ENCODE measurements around the gene LRRC37A.
"Not testable (repeated sequence)": the region's sequence is repeated elsewhere in the genome, so short reads cannot be mapped to it uniquely, and the experiment has no call there.

LRRC37A gene

GRCh38 chr17:46276728-46277479, 18.0 kb upstream of the LRRC37A start:
- H3K9me3 Mint-ChIP-seq; H3K36me3 Mint-ChIP-seq (ENCODE audit: low read depth); DNase-seq; H3K27me3 Mint-ChIP-seq; H3K4me1 Mint-ChIP-seq (ENCODE audit: low read depth); H3K4me3 Mint-ChIP-seq; H3K27ac Mint-ChIP-seq: not testable (repeated sequence)

DNA sequence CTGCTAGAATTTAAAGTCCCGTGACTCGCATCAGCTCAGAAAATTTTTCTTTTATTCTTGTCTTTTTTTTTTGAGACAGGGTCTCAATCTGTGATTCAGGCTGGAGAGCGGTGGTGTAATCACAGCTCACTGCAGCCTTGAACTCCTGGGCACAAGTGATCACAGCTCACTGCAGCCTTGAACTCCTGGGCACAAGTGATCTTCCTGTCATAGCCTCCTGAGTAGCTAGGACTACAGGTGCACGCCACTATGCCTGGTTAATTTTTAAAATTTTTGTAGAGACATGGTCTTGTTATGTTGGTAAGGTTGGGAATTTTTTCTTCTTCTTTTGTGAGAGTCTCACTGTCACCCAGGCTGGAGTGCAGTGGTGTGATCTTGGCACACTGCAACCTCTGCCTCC, 13.6 kb upstream of the LRRC37A start:
- peaks cover 19% of the 10 kb centered on the region for H3K4me1 Mint-ChIP-seq (ENCODE audit: low read depth)
- DNase-seq; H3K4me3 Mint-ChIP-seq; H3K27me3 Mint-ChIP-seq; H3K9me3 Mint-ChIP-seq; H3K36me3 Mint-ChIP-seq (ENCODE audit: low read depth); H3K27ac Mint-ChIP-seq: not testable (repeated sequence)

- peaks cover 24% of the 10 kb centered on the region for H3K4me1 Mint-ChIP-seq (ENCODE audit: low read depth)
- not testable (repeated sequence) for H3K27me3 Mint-ChIP-seq; DNase-seq; H3K9me3 Mint-ChIP-seq; H3K27ac Mint-ChIP-seq; H3K4me3 Mint-ChIP-seq; H3K36me3 Mint-ChIP-seq (ENCODE audit: low read depth)
Observed at GRCh38 chr17:46282635-46283034, 12.3 kb upstream of the LRRC37A start.

DNA sequence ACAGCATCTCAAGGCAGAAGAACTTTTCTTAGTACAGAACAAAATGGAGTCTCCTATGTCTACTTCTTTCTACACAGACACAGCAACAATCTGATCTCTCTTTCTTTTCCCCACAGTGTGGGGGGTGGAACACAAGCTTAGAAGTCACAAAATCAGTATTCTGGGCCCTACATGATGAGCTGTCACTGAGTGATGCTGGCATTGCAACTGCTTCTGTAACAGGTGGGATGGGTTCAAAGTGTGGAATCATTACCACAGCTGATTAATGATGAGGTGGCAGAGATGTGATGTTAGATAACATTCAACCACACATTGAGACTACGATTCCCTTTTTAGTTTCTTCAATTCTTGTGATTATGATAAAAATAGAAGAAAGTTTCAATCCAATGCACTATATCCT, 10.5 kb upstream of the LRRC37A start:
- Mint-ChIP-seq H3K27ac (peak overlapping the region; percentile 82), H3K4me1 (ENCODE audit: low read depth) (peaks cover 24% of the 10 kb centered on the region)
- H3K27me3 Mint-ChIP-seq; H3K4me3 Mint-ChIP-seq; DNase-seq; H3K9me3 Mint-ChIP-seq; H3K36me3 Mint-ChIP-seq (ENCODE audit: low read depth): not testable (repeated sequence)

GRCh38 chr17:46285500-46285899, 9.4 kb upstream of the LRRC37A start:
- not testable (repeated sequence) for H3K36me3 Mint-ChIP-seq (ENCODE audit: low read depth); DNase-seq; H3K27ac Mint-ChIP-seq; H3K4me3 Mint-ChIP-seq; H3K9me3 Mint-ChIP-seq; H3K27me3 Mint-ChIP-seq
- peaks cover 24% of the 10 kb centered on the region for H3K4me1 Mint-ChIP-seq (ENCODE audit: low read depth)

- peaks cover 26% of the 10 kb centered on the region for H3K4me1 Mint-ChIP-seq (ENCODE audit: low read depth)
- not testable (repeated sequence) for H3K4me3 Mint-ChIP-seq
Observed at GRCh38 chr17:46286764-46287221, 8.1 kb upstream of the LRRC37A start.

DNA sequence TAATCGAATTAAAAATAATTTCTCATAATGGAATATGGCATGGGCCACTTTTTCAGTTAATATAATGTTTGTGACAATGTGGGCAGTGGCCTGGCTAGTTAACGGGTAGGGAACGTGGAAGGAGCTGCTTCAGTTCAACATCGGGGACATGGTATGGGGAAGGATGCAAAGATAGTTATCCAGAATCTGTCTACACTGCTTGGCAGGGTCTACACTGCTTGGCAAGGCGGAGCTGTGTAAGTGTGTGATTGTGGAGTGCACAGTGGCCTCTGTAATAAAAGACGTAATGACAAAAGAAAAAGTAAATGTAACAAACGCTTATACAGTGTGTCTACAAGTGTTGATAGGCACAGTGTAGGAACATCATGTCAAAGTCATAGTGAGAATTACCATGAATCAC, 7.3 kb upstream of the LRRC37A start:
- not testable (repeated sequence) for H3K27ac Mint-ChIP-seq; H3K27me3 Mint-ChIP-seq; H3K36me3 Mint-ChIP-seq (ENCODE audit: low read depth); H3K9me3 Mint-ChIP-seq; DNase-seq; H3K4me3 Mint-ChIP-seq
- H3K4me1 Mint-ChIP-seq (ENCODE audit: low read depth), result peaks cover 26% of the 10 kb centered on the region

More at GRCh38 chr17:46286764-46287221, 8.1 kb upstream of the LRRC37A start:
- not testable (repeated sequence) for H3K27me3 Mint-ChIP-seq; H3K9me3 Mint-ChIP-seq; H3K27ac Mint-ChIP-seq; H3K36me3 Mint-ChIP-seq (ENCODE audit: low read depth); DNase-seq

GRCh38 chr17:46290906-46291546, 3.9 kb upstream of the LRRC37A start:
- not testable (repeated sequence) for H3K27ac Mint-ChIP-seq; H3K36me3 Mint-ChIP-seq (ENCODE audit: low read depth); H3K9me3 Mint-ChIP-seq; H3K4me3 Mint-ChIP-seq; H3K27me3 Mint-ChIP-seq; H3K4me1 Mint-ChIP-seq (ENCODE audit: low read depth); DNase-seq

GRCh38 chr17:46291618-46292017, 3.3 kb upstream of the LRRC37A start:
- H3K27ac Mint-ChIP-seq; H3K4me3 Mint-ChIP-seq; DNase-seq; H3K4me1 Mint-ChIP-seq (ENCODE audit: low read depth); H3K9me3 Mint-ChIP-seq; H3K27me3 Mint-ChIP-seq; H3K36me3 Mint-ChIP-seq (ENCODE audit: low read depth): not testable (repeated sequence)

DNA sequence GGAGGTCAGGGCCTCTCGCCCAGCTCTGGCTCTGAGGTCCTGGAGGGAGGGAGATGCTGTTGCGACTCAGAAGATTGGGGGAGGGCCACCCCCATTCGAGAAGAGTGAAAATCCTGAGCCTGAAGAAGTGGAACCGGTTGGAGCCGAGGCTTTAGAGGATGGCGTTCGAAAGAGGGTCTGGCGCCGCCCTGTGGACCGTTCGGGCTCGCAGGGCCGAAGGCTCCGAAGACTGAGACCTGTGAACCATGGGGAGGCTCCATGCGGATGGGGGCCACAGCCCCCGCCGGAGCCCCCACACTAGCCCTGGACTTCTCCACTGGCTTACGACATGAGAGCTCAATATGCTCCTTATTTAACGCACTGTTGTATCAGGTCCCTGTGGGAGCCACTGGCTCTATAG, 46.3 kb downstream of the LRRC37A start:
- not testable (repeated sequence) for H3K4me3 Mint-ChIP-seq; H3K27me3 Mint-ChIP-seq; H3K9me3 Mint-ChIP-seq; H3K36me3 Mint-ChIP-seq (ENCODE audit: low read depth); H3K4me1 Mint-ChIP-seq (ENCODE audit: low read depth); H3K27ac Mint-ChIP-seq; DNase-seq

DNA sequence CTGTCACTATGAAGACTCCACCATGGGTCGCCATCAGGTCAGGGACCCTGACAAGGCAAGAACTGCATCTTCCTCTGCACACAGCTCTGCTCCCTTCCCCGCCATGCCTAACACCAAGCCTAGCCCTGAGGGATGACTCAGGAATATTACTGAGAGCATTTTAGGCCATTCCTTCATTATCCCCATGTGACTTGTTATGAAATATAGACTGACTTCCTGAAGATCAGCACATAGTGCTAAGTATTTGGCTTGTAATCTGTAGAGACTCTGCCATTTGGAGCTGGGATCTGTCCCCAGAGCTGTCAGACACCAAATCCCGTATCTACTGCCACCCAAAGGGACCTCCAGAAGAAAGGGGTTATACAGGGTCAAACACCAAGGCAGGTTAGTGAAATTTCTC, 47.2 kb downstream of the LRRC37A start:
- not testable (repeated sequence) for H3K36me3 Mint-ChIP-seq (ENCODE audit: low read depth); H3K4me1 Mint-ChIP-seq (ENCODE audit: low read depth); H3K4me3 Mint-ChIP-seq; DNase-seq; H3K9me3 Mint-ChIP-seq; H3K27me3 Mint-ChIP-seq; H3K27ac Mint-ChIP-seq

DNA sequence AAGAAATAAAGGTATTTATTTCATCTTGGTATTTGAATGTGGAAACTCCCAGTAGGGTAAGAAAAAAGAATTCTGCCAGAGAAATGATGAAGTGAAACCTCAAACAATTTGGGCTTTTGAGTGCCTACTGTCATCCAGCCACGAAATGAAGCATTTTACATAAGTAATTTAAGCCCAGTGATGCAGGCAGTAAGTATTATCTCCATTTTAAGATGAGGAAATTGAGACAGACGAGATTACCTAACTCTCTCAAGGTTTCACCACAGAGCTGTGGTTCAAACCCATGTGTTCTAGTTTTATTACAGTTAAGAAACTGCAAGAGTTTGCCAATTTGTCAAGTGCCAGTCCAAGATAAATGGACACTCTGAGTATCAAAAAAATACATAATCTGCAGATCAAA, 53.4 kb downstream of the LRRC37A start:
- not testable (repeated sequence) for H3K4me1 Mint-ChIP-seq (ENCODE audit: low read depth); H3K27ac Mint-ChIP-seq; H3K4me3 Mint-ChIP-seq; H3K9me3 Mint-ChIP-seq; H3K36me3 Mint-ChIP-seq (ENCODE audit: low read depth); DNase-seq; H3K27me3 Mint-ChIP-seq

GRCh38 chr17:46349060-46349459, 54.1 kb downstream of the LRRC37A start:
- not testable (repeated sequence) for H3K9me3 Mint-ChIP-seq

DNA sequence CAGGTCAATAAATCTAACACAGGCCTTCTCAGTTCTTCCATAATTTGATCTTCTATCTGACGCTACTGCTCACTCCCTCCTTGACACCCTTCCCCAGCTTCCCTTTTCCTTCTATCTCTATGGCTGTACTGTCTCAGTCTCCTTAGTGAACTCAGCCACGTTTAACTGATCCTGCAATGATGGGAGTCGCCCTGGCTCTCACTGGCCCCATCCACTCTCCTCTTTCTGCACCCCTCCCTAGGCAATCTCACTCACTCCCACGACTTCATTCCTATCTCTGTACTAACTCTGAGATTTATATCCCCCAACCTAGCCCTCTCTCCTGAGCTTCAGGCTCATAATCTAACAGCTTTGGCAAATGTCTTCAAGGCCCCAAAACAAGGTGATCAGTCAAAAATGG, 58.9 kb downstream of the LRRC37A start:
- not testable (repeated sequence) for H3K9me3 Mint-ChIP-seq; DNase-seq; H3K27me3 Mint-ChIP-seq; H3K4me1 Mint-ChIP-seq (ENCODE audit: low read depth); H3K27ac Mint-ChIP-seq; H3K36me3 Mint-ChIP-seq (ENCODE audit: low read depth); H3K4me3 Mint-ChIP-seq

More at GRCh38 chr17:46349060-46349459, 54.1 kb downstream of the LRRC37A start:
- H3K27ac Mint-ChIP-seq; H3K36me3 Mint-ChIP-seq (ENCODE audit: low read depth); H3K4me1 Mint-ChIP-seq (ENCODE audit: low read depth); DNase-seq; H3K27me3 Mint-ChIP-seq; H3K4me3 Mint-ChIP-seq: not testable (repeated sequence)

DNA sequence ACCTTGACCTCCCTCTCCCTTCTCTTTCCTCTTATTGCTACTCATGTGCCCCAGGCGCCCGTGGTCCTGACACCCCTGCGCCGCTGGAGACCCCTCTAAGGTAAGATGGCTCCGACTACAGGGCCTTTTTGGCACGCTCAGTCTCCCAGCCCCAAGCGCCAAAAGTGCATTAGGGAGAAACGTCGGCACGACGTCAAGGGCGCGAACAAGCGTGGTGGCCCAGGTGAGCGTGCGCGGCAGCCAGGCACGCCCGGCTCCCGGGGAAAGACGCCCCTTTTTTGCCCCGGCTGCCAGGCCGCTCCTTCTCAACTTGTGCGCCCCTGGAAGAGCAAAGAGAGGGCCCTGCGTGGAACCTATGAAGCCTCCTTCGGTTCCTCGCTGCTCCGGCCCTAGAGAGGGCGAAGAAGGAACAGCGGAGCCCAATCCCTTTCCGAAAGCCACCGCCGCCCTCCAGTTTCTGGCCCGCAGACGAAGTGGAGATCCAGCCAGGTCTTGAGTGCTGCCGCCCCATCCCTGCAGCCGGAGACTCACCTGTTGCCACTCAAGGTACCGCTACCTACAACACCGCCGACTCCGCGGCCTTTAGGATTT, 66.3 kb downstream of the LRRC37A start:
- H3K4me1 Mint-ChIP-seq (ENCODE audit: low read depth); H3K4me3 Mint-ChIP-seq; H3K27ac Mint-ChIP-seq; H3K27me3 Mint-ChIP-seq; H3K9me3 Mint-ChIP-seq; H3K36me3 Mint-ChIP-seq (ENCODE audit: low read depth); DNase-seq: not testable (repeated sequence)
